WTC11 (cell line): ENCODE data around the gene MIS18BP1. TPM values are rescaled to one million over a fixed set of nuclear protein-coding genes. Genes with fewer than 3 reads are reported as not detected.

Experiments
- ATAC-seq: fragments of 200-7000 bp; cut with Tn5 transposase; 2 replicates; pipeline ENCODE4 v1.10.0; 2021; ENCODE audit warnings: mild to moderate bottlenecking, moderate library complexity
- CTCF ChIA-PET: fragments of 300-600 bp; sonication (Branson Sonifier 250); formaldehyde crosslinking; loops from one replicate; lab custom pipeline; 2021; ENCODE audit warnings: antibody characterized with exemption; lab: Charles Lee
- POLR2A ChIA-PET: fragments of 350-600 bp; sonication (Branson Sonifier 250); formaldehyde crosslinking; loops from one replicate; lab custom pipeline; 2021; ENCODE audit warnings: antibody characterized with exemption; lab: Charles Lee
- DNase-seq: peaks from one replicate; pipeline ENCODE4 v3.0.0; 2021; ENCODE audit warnings: low spot score
- H3K27ac Mint-ChIP-seq: 2 replicates; pipeline ENCODE4 v1.8.0; 2021; ENCODE audit warnings: mixed read lengths
- H3K27me3 Mint-ChIP-seq: 2 replicates; pipeline ENCODE4 v1.8.0; 2021; ENCODE audit warnings: low read depth, mild to moderate bottlenecking, moderate library complexity, mixed read lengths
- H3K36me3 Mint-ChIP-seq: 2 replicates; pipeline ENCODE4 v1.8.0; 2021; ENCODE audit warnings: mixed read lengths
- H3K4me1 Mint-ChIP-seq: 2 replicates; pipeline ENCODE4 v1.8.0; 2022; ENCODE audit warnings: mixed read lengths
- H3K4me3 Mint-ChIP-seq: 2 replicates; pipeline ENCODE4 v1.8.0; 2021; ENCODE audit warnings: mild to moderate bottlenecking, moderate library complexity, mixed read lengths
- H3K9me3 Mint-ChIP-seq: 2 replicates; pipeline ENCODE4 v1.8.0; 2021; ENCODE audit warnings: mixed read lengths
- AR ChIP-seq: fragments of 250-450 bp; sonication (Bioruptor Pico); IDR thresholded peaks from 2 replicates; pipeline ENCODE4 v1.9.0; 2021; ENCODE audit warnings: mild to moderate bottlenecking
- ATF2 ChIP-seq: sonication (generic); formaldehyde crosslinking; IDR thresholded peaks from 2 replicates; pipeline ENCODE4 v1.8.1; 2022; ENCODE audit warnings: low read depth, missing genetic modification reagents, borderline replicate concordance
- CBFB ChIP-seq: sonication (generic); formaldehyde crosslinking; IDR thresholded peaks from 2 replicates; pipeline ENCODE4 v1.8.1; 2022; ENCODE audit warnings: mild to moderate bottlenecking, low read depth, missing genetic modification reagents
- CREB1 ChIP-seq: sonication (generic); formaldehyde crosslinking; IDR thresholded peaks from 2 replicates; pipeline ENCODE4 v1.8.0; 2023; ENCODE audit warnings: mild to moderate bottlenecking, missing genetic modification reagents
- CREM ChIP-seq: sonication (generic); formaldehyde crosslinking; IDR thresholded peaks from 2 replicates; pipeline ENCODE4 v1.8.1; 2022; ENCODE audit warnings: mild to moderate bottlenecking, missing genetic modification reagents, moderate library complexity
- EMX1 ChIP-seq: fragments of 250-450 bp; sonication (Bioruptor Pico); IDR thresholded peaks from 2 replicates; pipeline ENCODE4 v1.8.0; 2021; ENCODE audit warnings: mild to moderate bottlenecking
- FOXJ3 ChIP-seq: sonication (generic); formaldehyde crosslinking; IDR thresholded peaks from 2 replicates; pipeline ENCODE4 v1.9.0; 2021; ENCODE audit warnings: missing genetic modification reagents, mild to moderate bottlenecking, borderline replicate concordance
- FOXK1 ChIP-seq: sonication (generic); formaldehyde crosslinking; IDR thresholded peaks from 2 replicates; pipeline ENCODE4 v1.8.0; 2022; ENCODE audit warnings: mild to moderate bottlenecking, moderate library complexity, missing genetic modification reagents
- IRF1 ChIP-seq: sonication (generic); formaldehyde crosslinking; IDR thresholded peaks from 2 replicates; pipeline ENCODE4 v1.8.0; 2023; ENCODE audit warnings: missing genetic modification reagents
- JUN ChIP-seq: sonication (generic); formaldehyde crosslinking; IDR thresholded peaks from 2 replicates; pipeline ENCODE4 v1.8.0; 2023; ENCODE audit warnings: mild to moderate bottlenecking, missing genetic modification reagents
- MAX ChIP-seq: sonication (generic); formaldehyde crosslinking; IDR thresholded peaks from 2 replicates; pipeline ENCODE4 v1.8.0; 2022; ENCODE audit warnings: mild to moderate bottlenecking, missing genetic modification reagents
- NFYB ChIP-seq: sonication (generic); formaldehyde crosslinking; conservative IDR thresholded peaks from 2 replicates; pipeline ENCODE4 v1.8.0; 2022; ENCODE audit warnings: low read depth, missing genetic modification reagents
- OVOL2 ChIP-seq: fragments of 250-450 bp; sonication (Bioruptor Pico); IDR thresholded peaks from 2 replicates; pipeline ENCODE4 v1.9.0; 2021; ENCODE audit warnings: mild to moderate bottlenecking, borderline replicate concordance
- PREB ChIP-seq: sonication (generic); formaldehyde crosslinking; IDR thresholded peaks from 2 replicates; pipeline ENCODE4 v1.8.1; 2022; ENCODE audit warnings: mild to moderate bottlenecking, missing genetic modification reagents, moderate library complexity, borderline replicate concordance
- PRRX2 ChIP-seq: fragments of 250-450 bp; sonication (Bioruptor Pico); IDR thresholded peaks from 2 replicates; pipeline ENCODE4 v1.8.0; 2021; ENCODE audit warnings: mild to moderate bottlenecking
- STAT6 ChIP-seq: sonication (generic); formaldehyde crosslinking; conservative IDR thresholded peaks from 2 replicates; pipeline ENCODE4 v1.8.1; 2023; ENCODE audit warnings: mild to moderate bottlenecking, low read depth, missing genetic modification reagents, moderate library complexity
- TEAD1 ChIP-seq: sonication (generic); formaldehyde crosslinking; IDR thresholded peaks from 2 replicates; pipeline ENCODE4 v1.8.0; 2022; ENCODE audit warnings: mild to moderate bottlenecking, missing genetic modification reagents
- ZNF671 ChIP-seq: fragments of 250-450 bp; sonication (Bioruptor Pico); IDR thresholded peaks from 2 replicates; pipeline ENCODE4 v1.8.0; 2021; ENCODE audit warnings: mild to moderate bottlenecking
- total RNA-seq: library from RNA; stranded (reverse); gene quantifications from 3 replicates; pipeline ENCODE4 v1.2.3, GENCODE V29; 2021

Gene MIS18BP1
- total RNA-seq, 1 experiment from 2014 or later = 65.7 TPM

- ChIA-PET CTCF (no interaction called here), POLR2A (no interaction called here)
- H3K9me3 Mint-ChIP-seq = no peaks in the 10 kb centered on the region
- H3K27ac Mint-ChIP-seq = no peak overlapping the region
- DNase-seq (no peak), ATAC-seq (no peak)
- H3K36me3 Mint-ChIP-seq = peaks cover 27% of the 10 kb centered on the region
- H3K27me3 Mint-ChIP-seq = no peaks in the 10 kb centered on the region
- no peaks in the 10 kb centered on the region for H3K4me1 Mint-ChIP-seq
- TF ChIP-seq ZNF671 (CRISPR knock-in tag) = no peak
- TF ChIP-seq AR (CRISPR knock-in tag) = no peak
- no peak for TF ChIP-seq EMX1
- TF ChIP-seq JUN (CRISPR knock-in tag) = no peak
- TF ChIP-seq OVOL2 (CRISPR knock-in tag) = no peak
- TF ChIP-seq PRRX2 (CRISPR knock-in tag) = no peak
- no peak overlapping the region for H3K4me3 Mint-ChIP-seq
Observed at GRCh38 chr14:45204241-45204640, 48.8 kb downstream of the MIS18BP1 start.

GRCh38 chr14:45201905-45202304 is 51.1 kb downstream of the MIS18BP1 start:
- DNase-seq = peak; percentile 33
- Mint-ChIP-seq H3K4me3 (no peak overlapping the region), H3K27me3 (no peaks in the 10 kb centered on the region), H3K9me3 (no peaks in the 10 kb centered on the region), H3K4me1 (no peaks in the 10 kb centered on the region), H3K36me3 (peaks cover 20% of the 10 kb centered on the region), H3K27ac (no peak overlapping the region)
- POLR2A ChIA-PET = interaction anchor here (0.7 kb wide), 1 partner anchor 10 kb away, joined by 3 read pairs; no protein-coding TSS in a partner anchor
- CTCF ChIA-PET = interaction anchor here (0.6 to 2.2 kb wide), 2 partner anchors 43 to 289 kb away, joined by 3 to 12 read pairs; no protein-coding TSS in a partner anchor
- no peak for TF ChIP-seq STAT6 (CRISPR knock-in tag)
- TF ChIP-seq TEAD1 (CRISPR knock-in tag) = no peak
- no peak for TF ChIP-seq FOXK1 (CRISPR knock-in tag)
- TF ChIP-seq MAX (CRISPR knock-in tag) = no peak
- no peak for TF ChIP-seq ATF2
- TF ChIP-seq CBFB = no peak
- TF ChIP-seq CREB1 (CRISPR knock-in tag) = no peak
- TF ChIP-seq CREM = no peak
- ATAC-seq = peak; percentile 91

- H3K4me3 Mint-ChIP-seq = no peak overlapping the region
- H3K9me3 Mint-ChIP-seq = no peaks in the 10 kb centered on the region
- H3K4me1 Mint-ChIP-seq = no peaks in the 10 kb centered on the region
- peak overlapping the region; percentile 73 for H3K27ac Mint-ChIP-seq
- POLR2A ChIA-PET = no interaction called here
- H3K27me3 Mint-ChIP-seq = no peaks in the 10 kb centered on the region
- DNase-seq (no peak), ATAC-seq (no peak)
- peaks cover 14% of the 10 kb centered on the region; the same call in 1 of the 2 replicates for H3K36me3 Mint-ChIP-seq
- CTCF ChIA-PET = interaction anchor here (0.9 to 1.1 kb wide), 2 partner anchors 54 to 286 kb away, joined by 4 to 5 read pairs; no protein-coding TSS in a partner anchor
- no peak for TF ChIP-seq STAT6 (CRISPR knock-in tag)
- no peak for TF ChIP-seq FOXJ3 (CRISPR knock-in tag)
- no peak for TF ChIP-seq NFYB (CRISPR knock-in tag)
- no peak for TF ChIP-seq PREB (CRISPR knock-in tag)
- no peak for TF ChIP-seq IRF1 (CRISPR knock-in tag)
Observed at GRCh38 chr14:45199230-45199629, 53.8 kb downstream of the MIS18BP1 start.
